Aorta (tissue), 5 donors: ENCODE data around the gene KRT75. TPM values are rescaled to one million over a fixed set of nuclear protein-coding genes. Genes with fewer than 3 reads are reported as not detected.

ENCODE experiments used
- ATAC-seq: fragments of 200-7000 bp; cut with Tn5 transposase; one replicate; pipeline ENCODE4 v1.9.1; 2022; ENCODE audit warnings: moderate library complexity; ENCODE audit not compliant: low FRiP score
- DNase-seq, 2 donors: peaks; one replicate each; pipeline ENCODE4 v3.0.0-alpha.2; 2020
- H3K27ac ChIP-seq, 2 donors: one replicate each; pipeline ENCODE4 v1.5.1; 2013; ENCODE audit warnings: low read length in 2 of 2, mild to moderate bottlenecking in 2 of 2, moderate library complexity in 2 of 2, control low read depth in 1 of 2, inconsistent platforms in 1 of 2, low read depth in 1 of 2
- H3K27me3 ChIP-seq, 2 donors: one replicate each; pipeline ENCODE4 v1.6.1; 2013; ENCODE audit warnings: control low read depth in 1 of 2, low read length in 1 of 2, mild to moderate bottlenecking in 1 of 2, moderate library complexity in 1 of 2; ENCODE audit not compliant: insufficient read depth in 2 of 2, control insufficient read depth in 1 of 2
- H3K36me3 ChIP-seq, 2 donors: one replicate each; pipeline ENCODE4 v1.6.1; 2013; ENCODE audit warnings: control low read depth in 1 of 2, low read length in 1 of 2, mild to moderate bottlenecking in 1 of 2; ENCODE audit not compliant: insufficient read depth in 2 of 2, control insufficient read depth in 1 of 2
- H3K4me1 ChIP-seq, 2 donors: one replicate each; pipeline ENCODE4 v1.6.1; 2013; ENCODE audit warnings: low read length in 2 of 2, control low read depth in 1 of 2, mild to moderate bottlenecking in 1 of 2, moderate library complexity in 1 of 2; ENCODE audit not compliant: insufficient read depth in 2 of 2, control insufficient read depth in 1 of 2
- H3K4me3 ChIP-seq, 2 donors: one replicate each; pipeline ENCODE4 v1.5.1; 2013; ENCODE audit warnings: low read length in 2 of 2, control low read depth in 1 of 2, mild to moderate bottlenecking in 1 of 2
- H3K9me3 ChIP-seq: one replicate; pipeline ENCODE4 v1.6.1; 2013; ENCODE audit warnings: mild to moderate bottlenecking, low read length; ENCODE audit not compliant: control insufficient read depth
- WGBS, 2 donors: extraction: QIAGEN DNeasy Blood & Tissue Kit; methylation state at CpG; one replicate each; pipeline ENCODE4 v1.1.7; 2013; 5-methylcytosine and 5-hydroxymethylcytosine counted together
- intact Hi-C, 2 donors: fragments of 100-400 bp; cut with DNase I; formaldehyde crosslinking; loops; one replicate each; pipeline versions ENCODE4 v1.14.2 to v1.15.0; 2022
- polyA plus RNA-seq, 2 donors: library from polyadenylated mRNA; stranded (reverse); fragments of 200-250 nt; gene quantifications; one replicate each; pipeline ENCODE4 v1.2.3, GENCODE V29; 2013
- total RNA-seq, 2 donors: library from RNA; stranded (reverse); fragmentation: NEBNext Ultra II Directional; extraction: Animal tissue kit (Norgen Biotek cat#: 25700); gene quantifications; one replicate each; pipeline ENCODE4 v1.2.1, GENCODE V29; 2021
- donor health status: healthy with polysubstance abuse.
- donor health status: Bipolar disorder and iron deficiency.
- donor health status: DM: no; HTN: no; CAD: no.
- donor health status: DM: no; HTN: no; CAD: no.
- donor health status: DM: yes; HTN: yes; CAD: no.

KRT75 gene
- total and polyA plus RNA-seq, 4 donors = not detected

GRCh38 chr12:52396656-52397055 is 37.5 kb downstream of the KRT75 start:
- no peak overlapping the region for H3K4me3 ChIP-seq
- peak; percentile 6 to 51 for DNase-seq
- no peaks in the 10 kb centered on the region for H3K9me3 ChIP-seq
- H3K36me3 ChIP-seq = no peaks in the 10 kb centered on the region
- no peak overlapping the region for H3K27ac ChIP-seq
- intact Hi-C loops = no loop called here
- H3K27me3 ChIP-seq = no peaks in the 10 kb centered on the region
- WGBS, 2 donors = 89 to 95% methylated on average over 8 of the region's 8 CpGs
- no peaks in the 10 kb centered on the region for H3K4me1 ChIP-seq
- no peak for ATAC-seq

- no peaks in the 10 kb centered on the region for H3K36me3 ChIP-seq
- DNase-seq = peak; percentile 27 to 70
- H3K4me1 ChIP-seq = no peaks in the 10 kb centered on the region
- no peaks in the 10 kb centered on the region for H3K27me3 ChIP-seq
- H3K27ac ChIP-seq = no peak overlapping the region
- no peaks in the 10 kb centered on the region for H3K9me3 ChIP-seq
- intact Hi-C loops = no loop called here
- H3K4me3 ChIP-seq = no peak overlapping the region
- 82 to 84% methylated on average over 20 of the region's 20 CpGs for WGBS, 2 donors
- no peak for ATAC-seq
These were observed 38.3 kb downstream of the KRT75 start for GRCh38 chr12:52395761-52396434.

- ATAC-seq (no peak), DNase-seq (peak; percentile 19 to 57)
- Histone ChIP-seq H3K27me3 (no peaks in the 10 kb centered on the region), H3K4me1 (no peaks in the 10 kb centered on the region), H3K4me3 (no peak overlapping the region), H3K36me3 (no peaks in the 10 kb centered on the region), H3K27ac (no peak overlapping the region), H3K9me3 (no peaks in the 10 kb centered on the region)
- intact Hi-C loops = no loop called here
- 91 to 96% methylated on average over 12 to 13 of the region's 13 CpGs for WGBS, 2 donors
These were observed 39.2 kb downstream of the KRT75 start for GRCh38 chr12:52394836-52395405.

- peak; percentile 8 to 17 for DNase-seq
- intact Hi-C loops = no loop called here
- Histone ChIP-seq H3K9me3 (no peaks in the 10 kb centered on the region), H3K4me1 (no peaks in the 10 kb centered on the region), H3K27me3 (no peaks in the 10 kb centered on the region), H3K4me3 (no peak overlapping the region), H3K36me3 (no peaks in the 10 kb centered on the region), H3K27ac (no peak overlapping the region)
- ATAC-seq = no peak
- 95 to 96% methylated on average over 7 of the region's 7 CpGs for WGBS, 2 donors
These were observed 41.6 kb downstream of the KRT75 start for GRCh38 chr12:52392465-52393007.

GRCh38 chr12:52391618-52392002 is 42.6 kb downstream of the KRT75 start:
- no peaks in the 10 kb centered on the region for H3K27me3 ChIP-seq
- H3K36me3 ChIP-seq = no peaks in the 10 kb centered on the region
- H3K4me1 ChIP-seq = no peaks in the 10 kb centered on the region
- no peak overlapping the region for H3K27ac ChIP-seq
- no peak overlapping the region for H3K4me3 ChIP-seq
- H3K9me3 ChIP-seq = no peaks in the 10 kb centered on the region
- intact Hi-C loops = no loop called here
- peak; percentile 70 to 89 for DNase-seq
- 4 to 6% methylated on average over 4 of the region's 4 CpGs for WGBS, 2 donors
- ATAC-seq = peak; percentile 26

GRCh38 chr12:52390739-52391617 is 43.2 kb downstream of the KRT75 start:
- ATAC-seq = no peak
- H3K27ac ChIP-seq = no peak overlapping the region
- intact Hi-C loops = no loop called here

GRCh38 chr12:52389313-52390207 is 44.6 kb downstream of the KRT75 start:
- Histone ChIP-seq H3K4me3 (no peak overlapping the region), H3K36me3 (no peaks in the 10 kb centered on the region), H3K27ac (no peak overlapping the region), H3K9me3 (no peaks in the 10 kb centered on the region), H3K27me3 (no peaks in the 10 kb centered on the region), H3K4me1 (no peaks in the 10 kb centered on the region)
- intact Hi-C loops = no loop called here
- ATAC-seq (no peak), DNase-seq (peak; percentile 35 to 41)
- WGBS, 2 donors = 49 to 55% methylated on average over 9 of the region's 9 CpGs

More at GRCh38 chr12:52390739-52391617, 43.2 kb downstream of the KRT75 start:
- Histone ChIP-seq H3K27me3 (no peaks in the 10 kb centered on the region), H3K36me3 (no peaks in the 10 kb centered on the region), H3K4me3 (no peak overlapping the region), H3K9me3 (no peaks in the 10 kb centered on the region), H3K4me1 (no peaks in the 10 kb centered on the region)
- WGBS, 2 donors = 80 to 83% methylated on average over 11 of the region's 11 CpGs
- DNase-seq = peak; percentile 26 to 70

- DNase-seq (peak; percentile 20 to 31), ATAC-seq (no peak)
- Histone ChIP-seq H3K4me1 (no peaks in the 10 kb centered on the region), H3K4me3 (no peak overlapping the region), H3K9me3 (no peaks in the 10 kb centered on the region), H3K27me3 (no peaks in the 10 kb centered on the region), H3K27ac (no peak overlapping the region), H3K36me3 (no peaks in the 10 kb centered on the region)
- intact Hi-C loops = no loop called here
- WGBS, 2 donors = 81 to 91% methylated on average over 2 of the region's 2 CpGs
These were observed 46.3 kb downstream of the KRT75 start for GRCh38 chr12:52387859-52388258.
